Lower lobe of right lung (tissue), 2 donors: ENCODE measurements around the gene YIPF7. TPM values are rescaled to one million over a fixed set of nuclear protein-coding genes. Genes with fewer than 3 reads are reported as not detected.

Experiments
- ATAC-seq, 2 donors: fragments of 200-7000 bp; cut with Tn5 transposase; one replicate each; pipeline ENCODE4 v1.9.1; 2020 to 2022; ENCODE audit warnings: mild to moderate bottlenecking in 2 of 2, moderate library complexity in 2 of 2
- DNase-seq: peaks from one replicate; pipeline ENCODE4 v3.0.0-alpha.2; 2020
- H3K27ac ChIP-seq: fragments of 200-600 bp; one replicate; pipeline ENCODE4 v1.8.0; 2022
- H3K27me3 ChIP-seq: fragments of 200-600 bp; one replicate; pipeline ENCODE4 v1.8.0; 2022; ENCODE audit warnings: low read depth
- H3K36me3 ChIP-seq: fragments of 200-600 bp; one replicate; pipeline ENCODE4 v1.8.0; 2022; ENCODE audit warnings: mild to moderate bottlenecking
- H3K4me1 ChIP-seq: fragments of 200-600 bp; one replicate; pipeline ENCODE4 v1.8.0; 2022
- H3K4me3 ChIP-seq: fragments of 200-600 bp; one replicate; pipeline ENCODE4 v1.8.0; 2022; ENCODE audit warnings: mild to moderate bottlenecking
- H3K9me3 ChIP-seq: fragments of 200-600 bp; one replicate; pipeline ENCODE4 v1.8.0; 2022
- intact Hi-C: fragments of 100-400 bp; cut with DNase I; formaldehyde crosslinking; loops from one replicate; pipeline ENCODE4 v1.11.0; 2022
- total RNA-seq: library from RNA; stranded (reverse); fragmentation: NEBNext Ultra II Directional; extraction: Animal tissue kit (Norgen Biotek cat#: 25700); gene quantifications from one replicate; pipeline ENCODE4 v1.2.1, GENCODE V29; 2021
- TF ChIP-seq, protein P1 (sequence below): fragments of 200-600 bp; IDR thresholded peaks from one replicate; pipeline ENCODE4 v1.8.0; 2022; ENCODE audit warnings: antibody characterized with exemption, mild to moderate bottlenecking
- donor health status: DM: no; HTN: yes; CAD: no; lungs with severe emphysema.

Gene YIPF7
- total RNA-seq, 1 donor from 2014 or later, result not detected

DNA sequence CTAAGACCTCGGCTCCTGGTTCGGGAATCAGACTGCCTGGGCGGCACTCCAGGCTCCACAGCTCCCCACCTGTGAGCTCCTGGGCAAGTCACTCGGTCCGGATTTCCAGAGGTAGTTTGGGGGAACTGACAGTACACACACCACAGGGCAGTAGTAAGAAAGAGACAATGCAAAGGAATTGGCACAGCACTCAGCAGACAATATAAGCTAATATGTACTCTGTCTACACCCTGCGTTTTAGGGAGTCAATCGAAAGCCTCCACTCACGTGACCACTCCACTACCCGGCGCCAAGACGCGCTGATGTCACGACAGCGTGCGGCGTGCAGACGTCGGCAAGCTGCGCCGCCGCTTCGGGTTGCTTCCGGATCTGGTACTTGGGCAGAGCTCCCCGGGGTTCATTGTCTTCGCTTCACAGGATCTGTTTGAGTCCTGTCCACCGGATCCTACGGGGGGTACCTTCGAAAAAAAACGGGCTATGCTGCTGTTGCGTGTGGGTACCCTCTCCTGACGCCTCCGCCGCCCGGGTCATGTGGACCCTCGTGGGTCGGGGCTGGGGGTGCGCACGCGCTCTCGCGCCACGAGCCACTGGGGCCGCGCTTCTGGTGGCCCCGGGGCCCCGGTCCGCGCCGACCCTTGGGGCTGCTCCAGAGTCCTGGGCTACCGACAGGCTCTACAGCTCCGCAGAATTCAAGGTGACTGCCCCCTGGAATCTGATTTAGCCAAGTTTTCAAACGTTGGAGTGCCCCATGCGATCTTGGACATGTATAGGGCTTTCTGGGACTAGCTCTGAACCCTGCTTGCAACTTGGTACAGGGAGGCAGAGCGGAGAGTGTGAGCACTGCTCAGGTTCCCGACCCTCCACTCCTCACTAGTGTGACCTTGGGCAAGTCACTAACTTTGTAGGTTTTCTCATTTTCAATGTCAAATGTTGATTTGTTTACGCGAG is 26.9 kb upstream of the YIPF7 start, which contains the start of gene GUF1:
TSS of gene GUF1 (plus strand) at position 327 of the 948 bp plus-strand sequence. CDS start at position 530, 203 bp downstream.
- intact Hi-C loops, result no loop called here
- H3K27ac ChIP-seq, result peak within 1 kb of the TSS; percentile 92
- no peaks in the 10 kb centered on the region for H3K27me3 ChIP-seq
- DNase-seq (peak; percentile 95), ATAC-seq (peak; percentile 99)
- TF ChIP-seq, protein P1, sequence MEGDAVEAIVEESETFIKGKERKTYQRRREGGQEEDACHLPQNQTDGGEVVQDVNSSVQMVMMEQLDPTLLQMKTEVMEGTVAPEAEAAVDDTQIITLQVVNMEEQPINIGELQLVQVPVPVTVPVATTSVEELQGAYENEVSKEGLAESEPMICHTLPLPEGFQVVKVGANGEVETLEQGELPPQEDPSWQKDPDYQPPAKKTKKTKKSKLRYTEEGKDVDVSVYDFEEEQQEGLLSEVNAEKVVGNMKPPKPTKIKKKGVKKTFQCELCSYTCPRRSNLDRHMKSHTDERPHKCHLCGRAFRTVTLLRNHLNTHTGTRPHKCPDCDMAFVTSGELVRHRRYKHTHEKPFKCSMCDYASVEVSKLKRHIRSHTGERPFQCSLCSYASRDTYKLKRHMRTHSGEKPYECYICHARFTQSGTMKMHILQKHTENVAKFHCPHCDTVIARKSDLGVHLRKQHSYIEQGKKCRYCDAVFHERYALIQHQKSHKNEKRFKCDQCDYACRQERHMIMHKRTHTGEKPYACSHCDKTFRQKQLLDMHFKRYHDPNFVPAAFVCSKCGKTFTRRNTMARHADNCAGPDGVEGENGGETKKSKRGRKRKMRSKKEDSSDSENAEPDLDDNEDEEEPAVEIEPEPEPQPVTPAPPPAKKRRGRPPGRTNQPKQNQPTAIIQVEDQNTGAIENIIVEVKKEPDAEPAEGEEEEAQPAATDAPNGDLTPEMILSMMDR, result no peak
- H3K4me1 ChIP-seq, result peaks cover 25% of the 10 kb centered on the region
- H3K4me3 ChIP-seq, result peak within 1 kb of the TSS; percentile 73
- H3K36me3 ChIP-seq, result peaks cover 14% of the 10 kb centered on the region
- no peaks in the 10 kb centered on the region for H3K9me3 ChIP-seq

DNA sequence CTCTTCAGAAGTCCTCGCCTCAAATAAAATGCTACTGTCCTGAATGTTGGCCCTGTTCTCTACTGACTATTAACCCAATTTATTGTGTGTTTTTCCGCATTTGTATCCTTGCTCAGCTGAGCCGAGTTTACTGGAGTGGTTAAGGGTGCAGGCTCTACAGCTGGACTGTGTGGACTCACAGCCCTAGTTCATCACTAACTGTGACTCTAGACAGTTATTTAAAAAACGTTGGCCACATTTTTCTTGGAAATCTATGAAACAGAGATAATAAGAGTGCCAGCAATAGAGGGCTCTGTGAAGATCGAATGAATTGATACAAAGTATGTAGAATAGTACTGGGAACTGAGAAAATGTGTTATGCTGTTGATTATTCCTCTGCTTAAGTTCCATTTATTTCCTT is 23.9 kb upstream of the YIPF7 start:
- TF ChIP-seq, protein P1, result no peak
- ATAC-seq, result no peak
- intact Hi-C loops, result no loop called here

DNA sequence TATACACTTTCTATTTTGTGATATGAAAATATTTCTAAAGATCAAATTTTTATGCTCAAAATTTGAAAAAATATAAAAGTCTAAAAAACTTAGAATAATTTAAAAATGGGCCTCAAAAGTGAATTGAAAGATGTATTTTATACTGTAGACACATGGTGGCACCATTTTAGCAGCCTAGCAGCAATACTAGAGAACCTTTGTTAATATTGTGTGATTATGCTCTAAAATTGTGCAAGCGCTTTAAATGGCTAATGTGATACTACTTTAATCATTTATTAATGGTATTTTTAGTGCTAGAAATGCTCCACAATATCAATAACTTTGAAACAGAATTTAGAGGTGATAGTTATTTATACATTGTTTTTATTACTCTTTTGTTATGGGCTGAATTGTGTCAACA is 23.0 kb upstream of the YIPF7 start:
- Histone ChIP-seq H3K4me3 (no peak overlapping the region), H3K27me3 (no peaks in the 10 kb centered on the region), H3K36me3 (no peaks in the 10 kb centered on the region), H3K9me3 (no peaks in the 10 kb centered on the region), H3K27ac (no peak overlapping the region), H3K4me1 (peaks cover 11% of the 10 kb centered on the region)
- no peak for DNase-seq
- TF ChIP-seq, protein P1, result no peak
- no peak for ATAC-seq
- intact Hi-C loops, result no loop called here

More for the DNA sequence above, 23.9 kb upstream of the YIPF7 start:
- Histone ChIP-seq H3K4me1 (peaks cover 20% of the 10 kb centered on the region), H3K36me3 (no peaks in the 10 kb centered on the region), H3K4me3 (no peak overlapping the region), H3K27me3 (no peaks in the 10 kb centered on the region), H3K27ac (no peak overlapping the region), H3K9me3 (no peaks in the 10 kb centered on the region)
- DNase-seq, result no peak

DNA sequence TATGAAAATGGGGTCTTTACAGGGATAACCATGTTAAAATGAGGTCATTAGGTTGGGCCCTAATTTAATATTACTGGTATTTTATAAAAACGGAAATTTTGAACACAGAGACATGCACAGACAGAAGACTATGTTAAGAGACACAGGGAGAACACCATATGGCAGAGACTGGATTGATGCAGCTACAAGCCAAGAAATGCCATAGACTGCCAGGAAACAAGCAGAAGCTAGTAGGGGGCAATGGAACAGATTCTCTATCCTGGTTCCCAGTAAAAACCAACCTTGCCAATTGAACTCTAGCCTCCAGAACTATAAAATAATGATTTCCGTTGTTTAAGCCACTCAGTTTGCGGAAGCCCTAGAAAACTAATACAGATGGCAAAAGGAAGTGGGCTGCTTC is 20.2 kb upstream of the YIPF7 start:
- ATAC-seq (no peak), DNase-seq (no peak)
- TF ChIP-seq, protein P1, result no peak
- intact Hi-C loops, result no loop called here
- Histone ChIP-seq H3K4me1 (no peaks in the 10 kb centered on the region), H3K27me3 (no peaks in the 10 kb centered on the region), H3K27ac (no peak overlapping the region), H3K9me3 (no peaks in the 10 kb centered on the region), H3K4me3 (no peak overlapping the region), H3K36me3 (no peaks in the 10 kb centered on the region)

DNA sequence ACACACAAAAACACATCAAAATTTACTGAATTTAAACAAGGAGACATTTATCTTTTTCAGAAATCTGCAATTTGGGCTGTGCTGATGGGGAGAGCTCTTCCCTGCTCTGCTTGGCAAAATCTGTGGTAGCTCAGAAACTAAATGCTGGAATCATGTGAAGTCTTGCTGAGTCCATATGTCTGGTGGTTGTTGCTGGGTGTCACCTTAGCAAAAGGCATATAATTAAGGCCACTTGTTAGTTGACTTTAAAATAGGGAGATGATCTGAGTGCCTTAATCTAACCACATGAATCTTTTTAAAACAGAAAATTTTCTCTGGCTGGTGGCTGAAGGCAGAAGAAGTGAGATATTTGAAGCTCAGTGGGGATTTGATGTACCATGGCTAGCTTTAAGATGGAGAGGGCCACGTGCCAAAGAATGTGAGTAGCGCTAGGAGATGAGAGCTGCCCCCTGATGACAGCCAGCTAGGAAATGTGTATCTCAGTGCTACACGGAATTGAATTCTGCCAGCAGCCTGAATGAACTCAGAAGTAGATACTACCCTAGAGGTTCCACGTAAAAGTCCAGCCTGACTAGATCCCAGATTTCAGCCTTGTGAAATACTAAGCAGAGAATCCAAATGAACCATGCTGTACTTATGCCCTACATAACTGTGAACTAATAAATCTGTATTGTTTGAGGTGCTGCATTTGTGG is 19.2 kb upstream of the YIPF7 start:
- no peaks in the 10 kb centered on the region for H3K27me3 ChIP-seq
- TF ChIP-seq, protein P1, result no peak
- H3K9me3 ChIP-seq, result no peaks in the 10 kb centered on the region
- no peak overlapping the region for H3K4me3 ChIP-seq
- no peaks in the 10 kb centered on the region for H3K4me1 ChIP-seq
- ATAC-seq, result no peak
- H3K36me3 ChIP-seq, result no peaks in the 10 kb centered on the region
- no peak overlapping the region for H3K27ac ChIP-seq
- DNase-seq, result no peak
- intact Hi-C loops, result no loop called here
